Skin epidermis (tissue), 12 donors: ENCODE results near the gene SMTN.
"Not testable (repeated sequence)": the region's sequence is repeated elsewhere in the genome, so short reads cannot be mapped to it uniquely, and the experiment has no call there.

ENCODE experiments used
- H3K27ac ChIP-seq, 21 experiments: fragments of 200-600 bp; sonication (generic) in 11 of 21; one replicate each; pipeline ENCODE4 v1.5.0; 2020; ENCODE audit warnings: mild to moderate bottlenecking in 3 of 21, inconsistent platforms in 2 of 21, moderate library complexity in 2 of 21
- H3K4me3 ChIP-seq, 7 experiments: fragments of 200-600 bp; sonication (generic) in 2 of 7; one replicate each; pipeline ENCODE4 v1.5.0; 2020; ENCODE audit warnings: inconsistent platforms in 2 of 7, mild to moderate bottlenecking in 2 of 7, moderate library complexity in 1 of 7

Gene SMTN

GRCh38 chr22:31080848-31081649 is at the start of gene SMTN:
TSS of gene SMTN (plus strand) at chr22:31081318. CDS start at chr22:31083259, 1,941 bp downstream.
- Histone ChIP-seq H3K4me3 (peak within 1 kb of the TSS; percentile 51 to 71 (median 63)), H3K27ac (peak within 1 kb of the TSS; percentile 62 to 97 (median 87))

DNA sequence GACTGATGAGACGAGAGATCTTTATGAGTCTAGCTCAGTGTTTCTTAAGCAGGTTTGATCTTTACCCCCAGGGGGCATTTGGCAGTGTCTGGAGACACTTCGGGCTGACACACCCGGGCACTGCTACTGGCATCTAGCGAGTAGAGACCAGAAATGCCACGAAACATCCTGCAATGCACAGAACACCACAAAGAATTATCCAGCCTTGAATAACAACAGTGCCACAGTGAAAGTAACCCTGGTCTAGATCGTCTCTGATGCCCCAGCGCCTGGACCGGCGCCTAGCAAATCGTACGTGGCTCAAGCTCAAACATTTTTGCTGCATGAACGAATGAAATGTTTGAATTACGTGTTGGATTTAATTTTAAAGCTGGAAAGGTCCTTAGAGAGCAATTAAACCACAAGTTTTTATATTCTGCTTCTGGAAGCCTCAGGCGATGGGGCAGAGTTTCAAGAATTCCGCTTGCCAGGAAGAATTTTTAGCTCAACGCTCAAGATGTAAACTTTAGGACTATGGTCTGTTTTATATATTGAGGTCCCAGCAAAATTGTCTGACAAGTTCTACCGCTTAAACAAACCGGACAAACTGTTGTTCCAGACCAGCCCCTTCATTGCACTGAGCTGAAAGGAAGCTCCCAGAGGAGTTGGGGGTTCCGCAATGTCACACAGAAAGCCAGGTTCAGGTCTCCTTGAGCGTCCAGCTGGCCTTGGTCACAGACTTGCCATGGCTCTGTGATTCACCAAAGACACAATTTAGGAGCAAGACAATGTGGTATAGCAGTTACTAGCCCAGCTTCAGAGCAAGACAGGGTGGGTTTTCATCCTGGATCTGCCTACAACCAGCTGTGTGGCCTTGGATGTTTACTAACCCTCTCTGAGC is 44.2 kb upstream of the SMTN start:
- peak overlapping the region in 11 of 21 experiments; percentile 2 to 78 (median 33) for H3K27ac ChIP-seq

DNA sequence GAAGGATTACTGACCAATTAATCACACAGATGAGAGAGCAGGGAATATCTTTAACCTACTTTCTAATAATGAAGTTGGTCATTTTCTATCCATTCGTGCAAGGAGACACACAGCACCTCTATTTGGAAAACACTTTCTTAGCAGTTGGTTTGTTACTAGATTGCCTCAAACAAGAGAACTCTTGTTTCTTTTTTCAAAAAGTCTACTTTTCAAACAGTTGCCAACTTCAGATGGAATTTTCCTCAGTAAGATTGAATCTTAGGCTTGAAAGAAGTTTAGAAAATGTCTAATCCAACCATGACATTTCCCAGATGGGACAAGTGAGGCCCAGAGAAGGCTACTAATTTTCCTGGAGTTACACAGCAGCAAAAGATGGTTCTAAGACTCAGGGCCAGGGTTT is 42.4 kb upstream of the SMTN start:
- Histone ChIP-seq H3K4me3 (no peak overlapping the region), H3K27ac (peak overlapping the region in 9 of 21 experiments; percentile 1 to 78 (median 55))

More for the DNA sequence above, 44.2 kb upstream of the SMTN start:
- no peak overlapping the region for H3K4me3 ChIP-seq

- H3K4me3 ChIP-seq = no peak overlapping the region
- H3K27ac ChIP-seq = peak overlapping the region in 9 of 21 experiments; percentile 48 to 78 (median 56)
These were observed 41.7 kb upstream of the SMTN start for GRCh38 chr22:31039393-31039792.

- Histone ChIP-seq H3K27ac (no peak overlapping the region), H3K4me3 (no peak overlapping the region)
These were observed 40.3 kb upstream of the SMTN start for GRCh38 chr22:31040542-31041398.

DNA sequence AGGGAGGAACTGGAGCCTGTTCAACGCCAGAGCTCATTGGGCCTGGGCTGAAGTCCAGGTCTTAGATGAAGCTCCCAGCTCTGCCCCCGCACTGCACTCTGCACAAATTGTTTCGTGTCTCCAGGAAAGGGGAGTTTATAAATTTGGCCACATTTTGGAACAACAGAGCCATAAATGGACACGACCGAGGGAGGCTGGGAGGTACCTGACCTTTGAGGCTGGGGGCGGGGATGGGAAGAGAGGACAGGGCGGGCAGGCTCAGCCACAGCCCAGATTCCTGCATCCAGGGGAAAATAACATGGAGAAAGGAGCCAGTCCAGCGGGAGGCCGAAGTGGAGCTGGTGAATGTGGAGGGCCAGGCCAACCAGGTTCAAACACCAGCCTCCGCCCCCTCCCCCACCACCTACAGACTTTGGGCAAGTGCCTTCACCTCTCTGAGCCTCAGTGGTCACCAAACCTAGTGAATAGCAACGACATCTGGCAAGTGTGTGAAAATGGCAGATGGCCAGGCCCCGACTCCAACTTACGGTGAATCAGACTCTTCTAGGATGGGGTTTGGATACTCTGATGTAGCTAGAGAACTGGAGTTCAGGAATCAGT is 36.8 kb upstream of the SMTN start:
- no peak overlapping the region for H3K4me3 ChIP-seq
- peak overlapping the region in 2 of 21 experiments; percentile 7 to 16 for H3K27ac ChIP-seq

- peak overlapping the region in 10 of 21 experiments; percentile 17 to 75 (median 40) for H3K27ac ChIP-seq
These were observed 35.1 kb upstream of the SMTN start for GRCh38 chr22:31045900-31046538.

DNA sequence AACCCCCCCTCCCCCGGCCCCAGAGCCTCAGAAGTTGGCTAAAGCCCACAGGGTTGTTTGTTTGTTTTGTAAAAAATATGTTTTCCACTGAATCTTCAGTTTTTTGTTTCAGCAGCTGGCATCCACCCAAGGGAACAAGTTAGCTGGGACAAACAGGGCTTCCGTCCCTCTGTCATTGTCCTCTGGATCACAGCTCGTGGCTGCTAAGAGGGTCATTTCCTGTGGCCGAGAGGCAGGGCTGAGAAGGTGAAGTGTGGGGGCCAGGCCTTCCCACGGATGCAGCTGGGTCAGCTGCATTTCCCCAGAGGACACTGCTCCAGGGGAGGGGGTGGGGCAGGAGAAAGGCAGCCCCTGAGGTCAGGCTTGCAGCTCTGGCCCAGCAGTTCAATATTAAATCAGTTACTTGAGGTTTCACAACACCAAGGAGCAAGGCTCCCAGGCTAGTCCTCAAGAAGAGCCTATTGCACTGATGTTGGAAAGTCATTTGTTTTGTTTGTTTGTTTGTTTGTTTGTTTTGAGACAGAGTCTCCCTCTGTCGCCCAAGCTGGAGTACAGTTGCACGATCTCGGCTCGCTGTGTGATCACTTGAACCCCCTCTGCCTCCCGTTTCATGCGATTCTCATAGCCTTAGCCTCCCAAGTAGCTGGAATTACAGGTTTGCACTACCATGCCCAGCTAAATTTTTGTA is 34.4 kb upstream of the SMTN start:
- H3K27ac ChIP-seq = peak overlapping the region in 10 of 21 experiments; percentile 17 to 75 (median 40)

More at GRCh38 chr22:31045900-31046538, 35.1 kb upstream of the SMTN start:
- no peak overlapping the region for H3K4me3 ChIP-seq

DNA sequence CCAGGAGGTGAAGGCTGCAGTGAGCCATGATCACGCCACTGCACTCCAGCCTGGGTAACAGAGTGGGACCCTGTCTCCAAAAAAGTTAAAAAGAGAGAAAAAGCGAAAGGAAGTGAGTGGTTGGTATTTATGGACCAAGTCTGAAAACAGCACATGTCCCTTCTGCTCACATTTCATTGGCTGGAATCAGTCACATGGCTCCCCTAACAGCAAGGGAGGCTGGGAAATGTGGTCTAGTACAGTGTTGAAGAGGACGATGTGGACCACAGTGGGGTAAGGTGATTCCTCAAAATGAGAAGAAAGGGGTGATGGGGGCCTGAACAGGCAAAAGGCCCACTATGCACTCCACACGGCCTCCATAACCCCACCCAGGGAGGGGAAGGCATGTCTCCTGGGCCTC is 32.5 kb upstream of the SMTN start:
- Histone ChIP-seq H3K27ac (no peak overlapping the region), H3K4me3 (no peak overlapping the region)

More for the DNA sequence above, 34.4 kb upstream of the SMTN start:
- H3K4me3 ChIP-seq = no peak overlapping the region

DNA sequence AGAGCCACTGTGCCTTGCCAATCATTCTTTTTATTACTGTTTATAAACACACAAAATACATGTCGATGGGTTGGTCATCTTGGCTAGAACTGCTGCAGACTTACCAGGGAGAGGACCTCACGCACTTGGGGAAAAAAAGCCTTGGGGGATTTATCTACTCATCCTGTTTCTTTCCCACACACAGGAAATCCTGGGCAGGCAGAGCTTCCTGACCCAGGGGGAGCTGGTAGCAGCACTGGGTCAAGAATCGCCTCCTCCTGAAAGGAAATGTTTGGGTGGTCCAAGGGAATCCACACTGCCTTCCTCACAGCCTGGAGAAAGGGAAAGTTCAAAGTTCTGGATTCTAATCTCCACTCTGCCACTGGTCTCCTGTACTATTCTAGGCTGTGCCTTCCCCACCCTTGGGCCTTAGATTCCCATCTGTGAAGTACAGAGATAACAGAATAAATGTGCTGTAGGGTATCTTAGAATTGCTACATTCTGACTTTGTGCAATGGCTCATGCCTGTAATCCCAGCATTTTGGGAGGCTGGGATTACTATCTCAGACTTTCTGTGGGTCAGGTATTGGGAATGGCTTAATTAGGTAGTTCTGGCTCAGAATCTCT is 31.2 kb upstream of the SMTN start:
- H3K4me3 ChIP-seq = no peak overlapping the region
- H3K27ac ChIP-seq = no peak overlapping the region

DNA sequence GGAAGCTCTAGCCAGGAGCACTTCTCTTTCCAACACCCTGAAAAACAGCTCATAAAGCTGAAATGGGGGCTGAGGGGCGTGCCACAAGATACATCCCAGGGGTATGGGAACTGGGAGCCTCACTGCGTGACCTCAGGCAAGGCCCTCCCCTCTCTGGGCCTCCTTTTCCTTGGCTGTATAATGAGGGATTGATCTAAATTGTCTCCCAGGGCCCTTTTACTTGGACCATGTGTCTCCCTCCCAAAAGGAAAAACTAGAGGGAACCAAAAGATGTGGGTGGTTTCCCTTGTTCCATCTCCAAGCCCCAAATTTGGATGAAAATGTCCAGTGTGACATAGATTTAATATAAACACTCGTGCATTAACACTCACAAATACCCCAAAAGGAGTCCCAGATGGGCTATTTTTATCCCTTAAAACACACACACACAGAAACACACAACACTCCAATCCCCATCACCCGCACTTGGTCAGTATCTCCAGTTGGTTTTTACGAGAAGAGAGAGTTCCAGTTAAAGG is 25.9 kb upstream of the SMTN start:
- no peak overlapping the region for H3K4me3 ChIP-seq
- H3K27ac ChIP-seq = peak overlapping the region in 18 of 21 experiments; percentile 9 to 85 (median 67)

GRCh38 chr22:31055635-31056159 is 25.4 kb upstream of the SMTN start:
- H3K4me3 ChIP-seq = no peak overlapping the region
- H3K27ac ChIP-seq = peak overlapping the region in 12 of 21 experiments; percentile 17 to 85 (median 63)

DNA sequence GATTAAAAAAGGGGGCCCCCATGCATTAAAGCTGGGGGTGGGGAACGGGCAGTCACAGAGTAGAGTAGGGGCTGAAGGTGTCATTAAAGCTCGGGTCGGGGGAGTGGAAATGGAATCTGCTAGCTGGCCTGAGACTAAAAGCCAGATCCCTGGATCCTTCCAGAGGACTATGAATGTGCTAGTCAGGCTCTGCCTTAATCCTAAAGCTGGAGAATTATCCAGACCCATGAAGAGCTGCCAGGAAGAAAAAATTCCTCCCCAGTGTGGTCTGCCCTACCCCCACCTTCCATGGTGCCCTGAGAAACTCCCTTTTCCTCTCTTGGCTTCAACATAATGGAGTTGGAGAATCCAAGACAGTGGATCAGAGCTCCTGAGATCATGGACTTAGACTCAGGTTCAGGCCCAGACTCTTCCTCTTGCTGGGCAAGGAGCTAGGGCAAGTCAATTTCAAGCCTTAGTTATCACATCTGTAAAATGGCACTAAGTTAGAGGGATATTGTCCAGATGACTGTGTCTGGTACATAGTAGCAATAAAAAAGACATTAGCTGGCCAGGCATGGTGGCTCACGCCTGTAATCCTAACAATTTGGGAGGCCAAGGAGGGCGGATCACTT is 24.0 kb upstream of the SMTN start:
- Histone ChIP-seq H3K4me3 (no peak overlapping the region), H3K27ac (peak overlapping the region in 3 of 21 experiments; percentile 1 to 31 (median 23))

DNA sequence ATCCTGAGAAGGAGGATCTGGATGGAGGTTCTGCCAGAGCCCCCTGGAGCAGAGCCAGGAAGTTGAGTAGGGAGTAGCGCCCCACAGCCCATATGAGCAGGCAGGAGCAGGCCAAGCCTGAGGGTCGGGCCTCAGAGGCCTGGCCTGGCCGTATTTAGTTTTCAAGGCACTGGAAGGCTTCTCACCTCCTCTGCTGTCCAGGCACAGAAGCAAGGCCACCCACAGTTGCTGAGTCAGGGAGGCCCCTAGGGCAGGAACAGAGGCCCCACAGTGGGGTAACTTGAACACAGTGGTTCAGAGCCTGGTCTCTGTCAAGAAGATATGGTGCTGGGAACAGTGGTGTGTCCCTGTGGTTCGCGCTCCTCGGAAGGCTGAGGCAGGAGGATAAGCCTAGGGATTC is 21.5 kb upstream of the SMTN start:
- peak overlapping the region in 1 of 21 experiments; percentile 30 for H3K27ac ChIP-seq
- not testable (repeated sequence) for H3K4me3 ChIP-seq

DNA sequence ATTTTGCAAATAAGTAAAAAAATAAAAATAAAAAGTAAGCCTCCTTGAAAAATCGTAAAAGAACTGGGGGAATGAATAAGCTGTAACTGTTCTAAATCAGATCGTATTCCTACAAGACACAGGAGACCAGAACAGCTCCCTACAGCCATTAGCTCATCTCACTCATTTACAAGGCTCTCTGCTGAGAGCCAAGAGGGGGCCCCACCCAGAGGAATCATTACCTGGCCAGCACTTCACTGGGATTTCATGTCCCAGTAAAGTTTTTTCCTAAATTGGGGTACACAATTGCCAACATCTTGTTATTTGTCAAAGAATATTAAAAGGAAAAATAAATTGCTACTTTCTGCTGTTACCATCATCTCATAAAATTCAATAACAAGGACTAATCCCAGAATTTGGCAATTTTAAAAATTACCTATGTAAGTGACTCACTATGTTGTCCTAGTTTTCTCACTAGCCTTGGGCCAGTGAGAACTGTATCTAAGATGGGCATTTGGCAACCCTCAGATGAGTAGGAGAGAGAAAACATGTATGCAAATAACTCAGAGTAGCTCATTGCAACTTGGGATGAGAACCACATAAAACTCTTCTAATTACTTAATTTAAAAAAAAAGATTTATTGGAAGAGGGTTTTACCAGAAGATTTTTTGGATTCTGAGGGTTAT is 18.4 kb upstream of the SMTN start:
- Histone ChIP-seq H3K4me3 (no peak overlapping the region), H3K27ac (peak overlapping the region in 2 of 21 experiments; percentile 9 to 59)

DNA sequence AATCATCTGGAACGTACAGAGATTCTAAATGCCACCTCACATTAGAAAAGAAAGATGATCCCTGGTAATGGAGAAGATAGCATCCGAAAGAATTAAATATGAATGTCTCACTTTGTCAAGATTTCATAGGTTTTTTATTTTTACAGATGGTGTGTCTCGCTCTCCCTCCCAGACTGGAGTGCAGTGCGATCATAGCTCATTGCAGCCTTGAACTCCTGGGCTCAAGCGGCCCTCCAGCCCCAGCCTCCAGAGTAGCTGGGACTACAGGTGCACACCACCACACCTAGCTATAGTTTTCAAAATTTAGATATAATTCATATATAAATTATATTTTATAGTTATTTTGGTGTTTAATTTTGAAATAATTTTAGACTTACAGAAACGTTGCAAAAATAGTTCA is 16.7 kb upstream of the SMTN start:
- no peak overlapping the region for H3K4me3 ChIP-seq

More for the DNA sequence above, 16.7 kb upstream of the SMTN start:
- H3K27ac ChIP-seq = no peak overlapping the region
